Upper lobe of left lung (tissue), 4 donors: ENCODE measurements around the gene RASA3.

Experiments
- POLR2A ChIP-seq, 4 donors: fragments of 450-650 bp; IDR thresholded peaks; one replicate each; pipeline ENCODE4 v1.5.1; 2016 to 2017; ENCODE audit warnings: antibody characterized with exemption in 4 of 4, mild to moderate bottlenecking in 2 of 4
- POLR2AphosphoS5 ChIP-seq, 2 donors: sonication (generic); formaldehyde crosslinking; IDR thresholded peaks; one replicate each; pipeline ENCODE4 v1.5.1; 2017; ENCODE audit warnings: antibody characterized with exemption in 2 of 2
- TF ChIP-seq, protein P1 (sequence below), 6 experiments: fragments of 450-650 bp in 4 of 6; fragments of 200-600 bp in 2 of 6; sonication (generic) in 2 of 6; IDR thresholded peaks; one replicate each; pipeline ENCODE4 v1.5.1; 2016 to 2019; ENCODE audit warnings: antibody characterized with exemption in 6 of 6

GRCh38 chr13:113991191-113991669 is 141.2 kb downstream of the RASA3 start:
- TF ChIP-seq, protein P1, sequence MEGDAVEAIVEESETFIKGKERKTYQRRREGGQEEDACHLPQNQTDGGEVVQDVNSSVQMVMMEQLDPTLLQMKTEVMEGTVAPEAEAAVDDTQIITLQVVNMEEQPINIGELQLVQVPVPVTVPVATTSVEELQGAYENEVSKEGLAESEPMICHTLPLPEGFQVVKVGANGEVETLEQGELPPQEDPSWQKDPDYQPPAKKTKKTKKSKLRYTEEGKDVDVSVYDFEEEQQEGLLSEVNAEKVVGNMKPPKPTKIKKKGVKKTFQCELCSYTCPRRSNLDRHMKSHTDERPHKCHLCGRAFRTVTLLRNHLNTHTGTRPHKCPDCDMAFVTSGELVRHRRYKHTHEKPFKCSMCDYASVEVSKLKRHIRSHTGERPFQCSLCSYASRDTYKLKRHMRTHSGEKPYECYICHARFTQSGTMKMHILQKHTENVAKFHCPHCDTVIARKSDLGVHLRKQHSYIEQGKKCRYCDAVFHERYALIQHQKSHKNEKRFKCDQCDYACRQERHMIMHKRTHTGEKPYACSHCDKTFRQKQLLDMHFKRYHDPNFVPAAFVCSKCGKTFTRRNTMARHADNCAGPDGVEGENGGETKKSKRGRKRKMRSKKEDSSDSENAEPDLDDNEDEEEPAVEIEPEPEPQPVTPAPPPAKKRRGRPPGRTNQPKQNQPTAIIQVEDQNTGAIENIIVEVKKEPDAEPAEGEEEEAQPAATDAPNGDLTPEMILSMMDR (IDR thresholded peaks at IDR 0.05), result no peak
- TF ChIP-seq POLR2AphosphoS5 (IDR thresholded peaks at IDR 0.05), result no peak
- TF ChIP-seq POLR2A (IDR thresholded peaks at IDR 0.05), result no peak
